Common myeloid progenitor, CD34-positive (primary cell): ENCODE results near the gene METTL6.
A peak's percentile ranks its signal among the peaks of the same experiment; 100 is the strongest.
"Not testable (repeated sequence)": the region's sequence is repeated elsewhere in the genome, so short reads cannot be mapped to it uniquely, and the experiment has no call there.

Source experiments
- CTCF ChIA-PET: fragments of 350-600 bp; sonication (Branson Sonifier 250); formaldehyde crosslinking; loops from one replicate; lab custom pipeline; 2021; ENCODE audit warnings: antibody characterized with exemption; lab: Charles Lee
- POLR2A ChIA-PET: fragments of 350-600 bp; sonication (Branson Sonifier 250); formaldehyde crosslinking; loops from one replicate; lab custom pipeline; 2021; ENCODE audit warnings: antibody characterized with exemption; lab: Charles Lee
- DNase-seq, 3 donors: peaks; one replicate each; pipeline versions ENCODE4 v3.0.0 to v3.0.0-alpha.2; 2013
- H3K27ac ChIP-seq, 2 experiments: 1 replicate in 1 of 2; 2 replicates in 1 of 2; pipeline ENCODE4 v1.7.0; 2013; ENCODE audit warnings: inconsistent platforms in 2 of 2, low read length in 2 of 2, mild to moderate bottlenecking in 2 of 2, low read depth in 1 of 2, moderate library complexity in 1 of 2; ENCODE audit not compliant: severe bottlenecking in 2 of 2, insufficient read depth in 1 of 2, poor library complexity in 1 of 2
- H3K27me3 ChIP-seq, 5 experiments: replicated peaks in 2 of 5; 1 replicate in 3 of 5; 2 replicates in 2 of 5; pipeline versions ENCODE4 v1.6.1 to v1.7.0; 2013; ENCODE audit warnings: low read length in 4 of 5, mild to moderate bottlenecking in 2 of 5, moderate library complexity in 2 of 5, inconsistent platforms in 1 of 5; ENCODE audit not compliant: insufficient read depth in 5 of 5, control insufficient read depth in 4 of 5
- H3K36me3 ChIP-seq, 4 experiments: 1 replicate in 2 of 4; 2 replicates in 2 of 4; pipeline versions ENCODE4 v1.6.1 to v1.7.0; 2013; ENCODE audit warnings: low read length in 3 of 4, control low read depth in 1 of 4, mild to moderate bottlenecking in 1 of 4; ENCODE audit not compliant: control insufficient read depth in 4 of 4, insufficient read depth in 4 of 4
- H3K4me1 ChIP-seq, 4 experiments: 1 replicate in 3 of 4; 2 replicates in 1 of 4; pipeline versions ENCODE4 v1.6.1 to v1.7.1; 2013; ENCODE audit warnings: low read length in 3 of 4, mild to moderate bottlenecking in 3 of 4, control low read depth in 1 of 4, inconsistent platforms in 1 of 4, moderate library complexity in 1 of 4; ENCODE audit not compliant: control insufficient read depth in 4 of 4, insufficient read depth in 4 of 4; ENCODE audit errors: control extremely low read depth in 1 of 4
- H3K4me3 ChIP-seq, 7 experiments: 1 replicate in 4 of 7; 2 replicates in 3 of 7; pipeline versions ENCODE4 v1.5.1 to v1.7.0; 2013; ENCODE audit warnings: mild to moderate bottlenecking in 7 of 7, low read length in 6 of 7, moderate library complexity in 6 of 7, inconsistent platforms in 2 of 7, low read depth in 2 of 7, control low read depth in 1 of 7; ENCODE audit not compliant: insufficient read depth in 4 of 7, control insufficient read depth in 1 of 7; ENCODE audit errors: extremely low read depth in 1 of 7
- H3K9me3 ChIP-seq, 5 experiments: 1 replicate in 4 of 5; 2 replicates in 1 of 5; pipeline versions ENCODE4 v1.6.1 to v1.7.1; 2013; ENCODE audit warnings: low read length in 4 of 5, mild to moderate bottlenecking in 2 of 5, inconsistent platforms in 1 of 5, low read depth in 1 of 5, moderate library complexity in 1 of 5; ENCODE audit not compliant: control insufficient read depth in 4 of 5, insufficient read depth in 2 of 5; ENCODE audit errors: control extremely low read depth in 1 of 5
- WGBS: methylation state at CpG from one replicate; pipeline ENCODE4 v1.1.5; 2013; ENCODE audit not compliant: insufficient coverage; 5-methylcytosine and 5-hydroxymethylcytosine counted together

The METTL6 gene

GRCh38 chr3:15405448-15406050 is 21.8 kb downstream of the METTL6 start:
- CTCF ChIA-PET: interaction anchor here (0.7 to 3.6 kb wide), 34 partner anchors 8 to 296 kb away, joined by 3 to 47 read pairs (median 4); partner anchors contain the start of gene CAPN7
- H3K9me3 ChIP-seq: no peaks in the 10 kb centered on the region

GRCh38 chr3:15404767-15405166 is 22.6 kb downstream of the METTL6 start:
- no peaks in the 10 kb centered on the region for H3K9me3 ChIP-seq
- CTCF ChIA-PET: interaction anchor here (0.8 to 3.6 kb wide), 32 partner anchors 9 to 295 kb away, joined by 3 to 47 read pairs (median 4); partner anchors contain the start of gene CAPN7
- H3K27ac ChIP-seq: no peak overlapping the region
- DNase-seq: no peak
- H3K4me1 ChIP-seq: peaks cover 0 to 2% (median 0%) of the 10 kb centered on the region in 4 experiments
- H3K27me3 ChIP-seq: no peaks in the 10 kb centered on the region
- POLR2A ChIA-PET: no interaction called here
- no peak overlapping the region for H3K4me3 ChIP-seq
- no CpG with 5 or more reads among the region's 1 CpG for WGBS
- H3K36me3 ChIP-seq: peaks cover 2 to 19% (median 6%) of the 10 kb centered on the region in 4 experiments

More at GRCh38 chr3:15405448-15406050, 21.8 kb downstream of the METTL6 start:
- Histone ChIP-seq H3K4me1 (peaks cover 0 to 2% (median 0%) of the 10 kb centered on the region in 4 experiments), H3K27ac (no peak overlapping the region), H3K36me3 (peaks cover 4 to 21% (median 9%) of the 10 kb centered on the region in 4 experiments), H3K27me3 (no peaks in the 10 kb centered on the region), H3K4me3 (no peak overlapping the region)
- POLR2A ChIA-PET: no interaction called here
- peak; percentile 75 to 89 (median 85) for DNase-seq
- no CpG with 5 or more reads among the region's 3 CpGs for WGBS

DNA sequence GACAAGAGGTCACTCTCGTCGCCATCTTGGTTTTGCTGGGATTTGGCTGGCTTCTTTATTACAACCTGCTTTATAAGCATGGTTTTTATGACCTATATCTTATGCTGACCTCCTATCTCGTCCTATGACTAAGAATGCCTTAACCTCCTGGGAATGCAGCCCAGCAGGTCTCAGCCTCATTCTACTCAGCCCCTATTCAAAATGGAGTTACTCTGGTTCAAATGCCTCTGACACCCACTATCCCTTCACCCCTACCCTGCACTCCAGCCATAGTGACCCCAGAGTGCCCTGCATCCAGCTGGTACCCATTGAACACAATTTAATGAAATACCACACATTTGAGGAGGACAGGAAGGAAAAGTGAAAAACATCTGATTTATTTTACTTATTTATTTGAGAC is 23.4 kb downstream of the METTL6 start:
- no peak overlapping the region for H3K4me3 ChIP-seq
- H3K27me3 ChIP-seq: no peaks in the 10 kb centered on the region
- H3K4me1 ChIP-seq: no peaks in the 10 kb centered on the region
- H3K27ac ChIP-seq: no peak overlapping the region
- ChIA-PET POLR2A (no interaction called here), CTCF (interaction anchor here (1.0 to 3.6 kb wide), 9 partner anchors 13 to 200 kb away, joined by 3 to 47 read pairs (median 8); partner anchors contain the start of gene CAPN7)
- H3K36me3 ChIP-seq: peaks cover 0 to 11% (median 3%) of the 10 kb centered on the region in 4 experiments
- WGBS: 100% methylated on average over 3 of the region's 3 CpGs
- no peaks in the 10 kb centered on the region for H3K9me3 ChIP-seq
- DNase-seq: no peak

- WGBS: 100% methylated on average over 1 of the region's 3 CpGs
- no peaks in the 10 kb centered on the region for H3K4me1 ChIP-seq
- no peak for DNase-seq
- POLR2A ChIA-PET: no interaction called here
- CTCF ChIA-PET: interaction anchor here (0.9 to 3.6 kb wide), 7 partner anchors 22 to 286 kb away, joined by 3 to 26 read pairs (median 4); partner anchors contain the start of gene CAPN7
- H3K27me3 ChIP-seq: no peaks in the 10 kb centered on the region
- no peak overlapping the region for H3K4me3 ChIP-seq
- no peak overlapping the region for H3K27ac ChIP-seq
- no peaks in the 10 kb centered on the region for H3K9me3 ChIP-seq
- H3K36me3 ChIP-seq: peaks cover 0 to 8% (median under 1%) of the 10 kb centered on the region in 4 experiments
These were observed 23.8 kb downstream of the METTL6 start for GRCh38 chr3:15403495-15403894.

DNA sequence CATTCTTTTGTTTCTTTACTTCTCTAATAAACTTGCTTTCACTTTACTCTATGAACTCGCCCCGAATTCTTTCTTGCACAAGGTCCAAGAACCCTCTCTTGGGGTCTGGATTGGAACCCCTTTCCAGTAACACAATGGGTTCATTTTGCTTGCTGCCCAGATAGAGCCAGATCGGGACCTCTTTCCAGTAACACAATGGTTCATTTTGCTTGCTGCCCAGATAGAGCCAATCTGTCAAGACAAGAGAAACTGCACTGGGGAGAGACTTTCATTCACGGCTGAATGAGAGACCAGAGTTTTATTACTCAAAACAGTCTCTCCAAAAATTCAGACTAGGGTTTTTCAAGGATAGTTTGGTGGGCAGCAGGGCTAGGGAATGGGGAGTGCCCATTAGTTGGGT is 25.4 kb downstream of the METTL6 start:
- H3K9me3 ChIP-seq: peaks cover 0 to 9% (median 4%) of the 10 kb centered on the region in 5 experiments
- ChIA-PET POLR2A (no interaction called here), CTCF (interaction anchor here (1.0 to 1.8 kb wide), 4 partner anchors 23 to 284 kb away, joined by 3 to 5 read pairs (median 3); no protein-coding TSS in a partner anchor)
- no peak for DNase-seq
- peaks cover 0 to 2% (median 0%) of the 10 kb centered on the region in 4 experiments for H3K36me3 ChIP-seq
- WGBS: 96% methylated on average over 4 of the region's 4 CpGs
- H3K4me1 ChIP-seq: no peaks in the 10 kb centered on the region
- H3K27me3 ChIP-seq: no peaks in the 10 kb centered on the region
- H3K4me3 ChIP-seq: no peak overlapping the region
- H3K27ac ChIP-seq: no peak overlapping the region

DNA sequence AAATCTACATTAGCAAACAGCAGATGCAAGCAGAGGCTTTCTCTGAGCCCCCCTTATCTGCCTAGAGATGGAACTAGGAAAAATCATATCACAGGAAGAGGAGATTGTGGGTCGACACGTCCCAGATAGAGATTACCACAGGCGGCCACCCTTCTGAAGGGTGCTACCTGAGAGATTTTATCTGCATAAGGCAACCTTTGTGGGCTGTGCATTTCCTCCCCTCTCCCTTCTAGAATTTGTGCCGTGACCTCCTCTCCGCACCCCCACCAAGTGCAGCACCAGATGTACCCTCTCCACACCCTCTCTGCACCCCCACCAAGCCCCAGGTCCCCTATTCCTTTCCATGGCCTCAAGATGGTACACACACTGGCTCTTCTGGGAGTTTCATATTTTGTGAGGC is 27.4 kb downstream of the METTL6 start:
- ChIA-PET POLR2A (no interaction called here), CTCF (interaction anchor here (0.8 to 4.8 kb wide), 4 partner anchors 21 to 197 kb away, joined by 3 to 30 read pairs (median 6); partner anchors contain the start of gene SH3BP5)
- no peaks in the 10 kb centered on the region for H3K4me1 ChIP-seq
- H3K4me3 ChIP-seq: no peak overlapping the region
- 93% methylated on average over 3 of the region's 5 CpGs for WGBS
- H3K36me3 ChIP-seq: peaks cover 0 to 5% (median 0%) of the 10 kb centered on the region in 4 experiments
- no peak for DNase-seq
- H3K27me3 ChIP-seq: no peaks in the 10 kb centered on the region
- H3K27ac ChIP-seq: no peak overlapping the region
- H3K9me3 ChIP-seq: peaks cover 0 to 9% (median 4%) of the 10 kb centered on the region in 5 experiments

DNA sequence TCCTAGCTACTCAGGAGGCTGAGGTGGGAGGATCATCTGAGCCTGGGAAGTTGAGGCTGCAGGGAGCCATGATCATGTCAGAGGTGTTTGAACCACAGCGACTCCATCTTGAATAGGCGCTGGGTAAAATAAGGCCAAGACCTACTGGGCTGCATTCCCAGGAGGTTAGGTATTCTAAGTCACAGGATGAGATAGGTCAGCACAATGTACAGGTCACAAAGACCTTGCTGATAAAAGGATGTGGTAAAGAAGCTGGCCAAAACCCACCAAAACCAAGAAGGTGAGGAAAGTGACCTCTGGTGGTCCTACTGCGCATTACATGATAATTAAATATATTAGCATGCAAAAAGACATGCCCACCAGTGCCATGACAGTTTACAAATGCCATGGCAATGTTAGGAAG is 28.6 kb downstream of the METTL6 start:
- POLR2A ChIA-PET, H3K4me1 ChIP-seq, H3K9me3 ChIP-seq, H3K36me3 ChIP-seq, H3K27ac ChIP-seq, H3K27me3 ChIP-seq, H3K4me3 ChIP-seq: not testable (repeated sequence)
- CTCF ChIA-PET: interaction anchor here (0.7 to 4.8 kb wide), 5 partner anchors 22 to 198 kb away, joined by 3 to 30 read pairs (median 3); no protein-coding TSS in a partner anchor
- DNase-seq: peak in 2 of 3 donors; percentile 46 to 49
- WGBS: 90% methylated on average over 2 of the region's 3 CpGs
